ENCODE results near the gene OBI1.
"Not testable (repeated sequence)": the region's sequence is repeated elsewhere in the genome, so short reads cannot be mapped to it uniquely, and the experiment has no call there.

OBI1 gene

GRCh38 chr13:78647109-78647678, 11.8 kb downstream of the OBI1 start:
- not testable (repeated sequence) for DNase-seq

- DNase-seq: peak; percentile 54
Observed at GRCh38 chr13:78638216-78638615, 20.7 kb downstream of the OBI1 start.

- no peak for DNase-seq
Observed at GRCh38 chr13:78636495-78636894, 22.5 kb downstream of the OBI1 start.

- DNase-seq: no peak
Observed at GRCh38 chr13:78632996-78633395, 26.0 kb downstream of the OBI1 start.

- no peak for DNase-seq
Observed at GRCh38 chr13:78631077-78631476, 27.9 kb downstream of the OBI1 start.

GRCh38 chr13:78630511-78630910, 28.4 kb downstream of the OBI1 start:
- DNase-seq: no peak

GRCh38 chr13:78625384-78625783, 33.6 kb downstream of the OBI1 start:
- DNase-seq: no peak

- no peak for DNase-seq
Observed at GRCh38 chr13:78623132-78623531, 35.8 kb downstream of the OBI1 start.

GRCh38 chr13:78620936-78621470, 38.0 kb downstream of the OBI1 start:
- DNase-seq: no peak

- no peak for DNase-seq
Observed at GRCh38 chr13:78618411-78618810, 40.5 kb downstream of the OBI1 start.

- DNase-seq: no peak
Observed at GRCh38 chr13:78611040-78611439, 47.9 kb downstream of the OBI1 start.

GRCh38 chr13:78610381-78610883, 48.5 kb downstream of the OBI1 start:
- DNase-seq: no peak

- no peak for DNase-seq
Observed at GRCh38 chr13:78609464-78610205, 49.3 kb downstream of the OBI1 start.

GRCh38 chr13:78608688-78609463, 50.1 kb downstream of the OBI1 start:
- no peak for DNase-seq

GRCh38 chr13:78608252-78608687, 50.7 kb downstream of the OBI1 start:
- no peak for DNase-seq

GRCh38 chr13:78607409-78608251, 51.3 kb downstream of the OBI1 start:
- no peak for DNase-seq

GRCh38 chr13:78606471-78607408, 52.2 kb downstream of the OBI1 start:
- no peak for DNase-seq

GRCh38 chr13:78604782-78605611, 54.0 kb downstream of the OBI1 start:
- no peak for DNase-seq

GRCh38 chr13:78603240-78603957, 55.6 kb downstream of the OBI1 start, which contains the start of gene POU4F1:
Gene POU4F1, minus strand, starts transcription at chr13:78603552. Its CDS starts 226 bp downstream, at chr13:78603326.
- DNase-seq: peak; percentile 76
